HEK293T (cell line): ENCODE measurements around the gene GKN1.

Source experiments
- ARNT ChIP-seq: fragments of 450-650 bp; IDR thresholded peaks from 2 replicates; pipeline ENCODE4 v1.6.1; 2017; ENCODE audit warnings: mild to moderate bottlenecking
- FOXA1 ChIP-seq: fragments of 450-650 bp; IDR thresholded peaks from 2 replicates; pipeline ENCODE4 v1.6.1; 2016; ENCODE audit warnings: mild to moderate bottlenecking
- HDGF ChIP-seq: fragments of 450-650 bp; IDR thresholded peaks from 2 replicates; pipeline ENCODE4 v1.6.1; 2017; ENCODE audit warnings: antibody characterized with exemption, borderline replicate concordance
- LEF1 ChIP-seq: fragments of 450-650 bp; IDR thresholded peaks from 2 replicates; pipeline ENCODE4 v1.6.1; 2017; ENCODE audit warnings: mild to moderate bottlenecking, borderline replicate concordance
- SP1 ChIP-seq: fragments of 450-650 bp; IDR thresholded peaks from 2 replicates; pipeline ENCODE4 v1.6.1; 2017
- TF ChIP-seq, protein P1 (sequence below): fragments of 450-650 bp; IDR thresholded peaks from 2 replicates; pipeline ENCODE4 v1.6.1; 2016

DNA sequence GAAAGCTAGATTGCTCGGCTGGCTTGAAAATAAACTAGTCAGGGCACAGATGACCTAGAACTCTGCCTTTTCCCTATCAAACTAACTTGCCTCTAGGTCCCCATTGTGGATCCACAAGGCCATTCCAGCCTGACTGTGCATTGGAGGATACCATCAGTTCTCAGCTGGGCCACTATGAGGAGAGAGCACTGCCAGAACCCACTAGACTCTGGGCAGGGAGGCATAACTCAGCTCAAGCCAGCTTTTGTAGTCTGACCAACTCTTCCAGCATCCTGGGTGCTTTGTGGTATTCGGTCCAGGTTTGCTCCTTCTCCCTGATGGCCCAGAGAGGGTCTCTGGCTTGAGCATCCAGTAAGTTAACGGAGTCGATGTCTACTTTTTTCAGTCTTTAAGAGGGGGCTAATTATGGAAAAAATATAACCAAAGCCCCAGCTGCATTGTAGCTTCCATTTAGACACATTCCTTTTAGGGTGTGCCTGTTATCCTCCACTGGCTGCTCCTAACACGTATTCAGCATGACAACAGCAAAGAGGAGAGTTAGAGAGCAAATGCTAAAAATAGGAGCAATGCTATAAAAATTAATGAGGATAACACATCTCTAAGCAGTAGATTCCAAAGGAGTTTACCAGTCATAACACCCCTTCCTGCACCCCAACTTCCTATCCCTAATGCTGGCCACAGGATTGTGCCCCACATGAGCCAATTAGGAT, 36.9 kb upstream of the GKN1 start:
- TF ChIP-seq ARNT, result no peak
- TF ChIP-seq, protein P1, sequence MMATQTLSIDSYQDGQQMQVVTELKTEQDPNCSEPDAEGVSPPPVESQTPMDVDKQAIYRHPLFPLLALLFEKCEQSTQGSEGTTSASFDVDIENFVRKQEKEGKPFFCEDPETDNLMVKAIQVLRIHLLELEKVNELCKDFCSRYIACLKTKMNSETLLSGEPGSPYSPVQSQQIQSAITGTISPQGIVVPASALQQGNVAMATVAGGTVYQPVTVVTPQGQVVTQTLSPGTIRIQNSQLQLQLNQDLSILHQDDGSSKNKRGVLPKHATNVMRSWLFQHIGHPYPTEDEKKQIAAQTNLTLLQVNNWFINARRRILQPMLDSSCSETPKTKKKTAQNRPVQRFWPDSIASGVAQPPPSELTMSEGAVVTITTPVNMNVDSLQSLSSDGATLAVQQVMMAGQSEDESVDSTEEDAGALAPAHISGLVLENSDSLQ, result no peak
- TF ChIP-seq FOXA1, result no peak
- no peak for TF ChIP-seq LEF1
- TF ChIP-seq SP1, result no peak
- no peak for TF ChIP-seq HDGF
